WTC11 (cell line): Measurements from ENCODE around the gene ZNF358.

ENCODE experiments used
- ATF3 ChIP-seq: sonication (generic); formaldehyde crosslinking; conservative IDR thresholded peaks from 2 replicates; pipeline ENCODE4 v1.8.1; 2022; ENCODE audit warnings: mild to moderate bottlenecking, missing genetic modification reagents
- CREB1 ChIP-seq: sonication (generic); formaldehyde crosslinking; IDR thresholded peaks from 2 replicates; pipeline ENCODE4 v1.8.0; 2023; ENCODE audit warnings: mild to moderate bottlenecking, missing genetic modification reagents
- CTCF ChIP-seq: fragments of 200-600 bp; IDR thresholded peaks from 2 replicates; pipeline ENCODE4 v1.8.0; 2022; ENCODE audit warnings: antibody characterized with exemption
- E2F1 ChIP-seq: sonication (generic); formaldehyde crosslinking; IDR thresholded peaks from 2 replicates; pipeline ENCODE4 v1.8.0; 2022; ENCODE audit warnings: mild to moderate bottlenecking, missing genetic modification reagents
- FOXP4 ChIP-seq: sonication (generic); formaldehyde crosslinking; IDR thresholded peaks from 2 replicates; pipeline ENCODE4 v1.8.0; 2022; ENCODE audit warnings: mild to moderate bottlenecking, missing genetic modification reagents
- MLX ChIP-seq: sonication (generic); formaldehyde crosslinking; IDR thresholded peaks from 2 replicates; pipeline ENCODE4 v1.8.1; 2023; ENCODE audit warnings: mild to moderate bottlenecking, missing genetic modification reagents, moderate library complexity
- SMAD3 ChIP-seq: sonication (generic); formaldehyde crosslinking; IDR thresholded peaks from 2 replicates; pipeline ENCODE4 v1.8.0; 2022; ENCODE audit warnings: missing genetic modification reagents, mild to moderate bottlenecking, borderline replicate concordance
- TCF7 ChIP-seq: sonication (generic); formaldehyde crosslinking; IDR thresholded peaks from 2 replicates; pipeline ENCODE4 v1.8.0; 2022; ENCODE audit warnings: mild to moderate bottlenecking, low read depth, missing genetic modification reagents, moderate library complexity

- no peak for TF ChIP-seq TCF7
- no peak for TF ChIP-seq MLX (CRISPR knock-in tag)
- no peak for TF ChIP-seq ATF3 (CRISPR knock-in tag)
- TF ChIP-seq CTCF, result no peak
- TF ChIP-seq SMAD3, result no peak
- TF ChIP-seq CREB1 (CRISPR knock-in tag), result no peak
- no peak for TF ChIP-seq E2F1
- no peak for TF ChIP-seq FOXP4
Observed at GRCh38 chr19:7513809-7514642, 1.9 kb upstream of the ZNF358 start.
